Measurements from ENCODE around the gene KIZ. TPM values are rescaled to one million over a fixed set of nuclear protein-coding genes. Genes with fewer than 3 reads are reported as not detected.
"Not testable (repeated sequence)": the region's sequence is repeated elsewhere in the genome, so short reads cannot be mapped to it uniquely, and the experiment has no call there.

The KIZ gene
- total and polyA plus RNA-seq, 2 experiments from 2014 or later, result 58.3 to 63.6 TPM

GRCh38 chr20:21167261-21167660, 41.4 kb downstream of the KIZ start:
- ATAC-seq (no peak), DNase-seq (ENCODE audit: low spot score) (no peak)
- no peaks in the 10 kb centered on the region for H3K79me2 ChIP-seq (replicated peaks; ENCODE audit: insufficient read depth)
- H3K27ac Mint-ChIP-seq, result no peak overlapping the region
- H3K4me3 Mint-ChIP-seq, result no peak overlapping the region
- TF ChIP-seq EZH2 (IDR thresholded peaks at IDR 0.05; ENCODE audit: low read depth, unreplicated experiment) (no peak), STAT1 (IDR thresholded peaks at IDR 0.05; ENCODE audit: unreplicated experiment) (no peak), EZH2phosphoT487 (IDR thresholded peaks at IDR 0.05; ENCODE audit: unreplicated experiment) (no peak), CTCF (conservative IDR thresholded peaks at IDR 0.05; ENCODE audit: low read depth in 2 of 2) (no peak), ETS1 (IDR thresholded peaks at IDR 0.05) (no peak), REST (IDR thresholded peaks at IDR 0.05; ENCODE audit: unreplicated experiment) (no peak), JUNB (IDR thresholded peaks at IDR 0.05; ENCODE audit: unreplicated experiment) (no peak), NANOG (IDR thresholded peaks at IDR 0.05; ENCODE audit: borderline replicate concordance) (no peak), ZNF462 (CRISPR knock-in tag; IDR thresholded peaks at IDR 0.05) (no peak), ZNF114 (CRISPR knock-in tag; IDR thresholded peaks at IDR 0.05) (no peak)
- H3K9me2 ChIP-seq (ENCODE audit: insufficient read depth), result 0 out of 2 replicates have a peak, but pooled peaks cover 7% of the 10 kb centered on the region
- no peak overlapping the region for H2AFZ ChIP-seq
- no peaks in the 10 kb centered on the region for H3K27me3 ChIP-seq (ENCODE audit: insufficient read depth)
- no peaks in the 10 kb centered on the region for H3F3A ChIP-seq (replicated peaks; ENCODE audit: low read depth)
- 0 out of 2 replicates have a peak, but pooled peaks cover 4% of the 10 kb centered on the region for H3K4me1 ChIP-seq (ENCODE audit: insufficient read depth)
- peaks cover 9% of the 10 kb centered on the region; the same call in 1 of the 2 replicates for H3K36me3 ChIP-seq (ENCODE audit: insufficient read depth)
- H3K27me3 Mint-ChIP-seq (ENCODE audit: insufficient read depth, low read depth, poor library complexity), result peaks cover 2% of the 10 kb centered on the region
- peaks cover 5% of the 10 kb centered on the region for H3K4me1 Mint-ChIP-seq
- no peaks in the 10 kb centered on the region for H4K20me1 ChIP-seq (replicated peaks; ENCODE audit: insufficient read depth)
- peaks cover 8% of the 10 kb centered on the region; the same call in 2 of the 3 replicates for H3K9me3 Mint-ChIP-seq
- peaks cover 47% of the 10 kb centered on the region for H3K36me3 Mint-ChIP-seq (ENCODE audit: low read depth)
- H3K4me3 ChIP-seq, result no peak overlapping the region
- H3K27ac ChIP-seq (ENCODE audit: low read depth), result 0 out of 2 replicates have a peak overlapping the region, but pooled peaks have one; percentile 19
- no peak overlapping the region for H3K4me2 ChIP-seq

- not testable (repeated sequence) for H3K4me1 Mint-ChIP-seq; H3K9me2 ChIP-seq (ENCODE audit: insufficient read depth); H3K79me2 ChIP-seq (replicated peaks; ENCODE audit: insufficient read depth); H3K4me1 ChIP-seq (ENCODE audit: insufficient read depth); H3K4me2 ChIP-seq; H3K4me3 Mint-ChIP-seq; H2AFZ ChIP-seq; DNase-seq (ENCODE audit: low spot score); H3K36me3 ChIP-seq (ENCODE audit: insufficient read depth); H4K20me1 ChIP-seq (replicated peaks; ENCODE audit: insufficient read depth); H3K27me3 Mint-ChIP-seq (ENCODE audit: insufficient read depth, low read depth, poor library complexity); H3K27ac Mint-ChIP-seq; H3K27me3 ChIP-seq (ENCODE audit: insufficient read depth); H3K27ac ChIP-seq (ENCODE audit: low read depth); H3K9me3 Mint-ChIP-seq; H3K4me3 ChIP-seq; H3F3A ChIP-seq (replicated peaks; ENCODE audit: low read depth); ATAC-seq
- peaks cover 47% of the 10 kb centered on the region for H3K36me3 Mint-ChIP-seq (ENCODE audit: low read depth)
Measured at GRCh38 chr20:21168061-21168460, 42.2 kb downstream of the KIZ start.

All from GM23338 (cell line).